Activated naive CD4-positive, alpha-beta T cell treated with anti-CD3 and anti-CD28 coated beads, Interleukin-2, amount 10 ng/mL, durations not matched to agents 5 hours and 36 hours (primary cell): ENCODE measurements around the gene TAF6. TPM values are rescaled to one million over a fixed set of nuclear protein-coding genes. Genes with fewer than 3 reads are reported as not detected.
A peak's percentile ranks its signal among the peaks of the same experiment; 100 is the strongest.

ENCODE experiments used
- microRNA-seq: library from miRNA; unstranded; fragments of <30 nt; microRNA quantifications from one replicate; pipeline ENCODE4 v1.2.0, GENCODE V29; 2022; ENCODE audit warnings: borderline microRNAs expressed, borderline replicate concordance
- total RNA-seq, 2 experiments: library from RNA; stranded (reverse); gene quantifications; one replicate each; pipeline ENCODE4 v1.2.3, GENCODE V29; 2021

The TAF6 gene
- total RNA-seq, result 10 to 100 TPM; 49.0 to 53.3 TPM

GRCh38 chr7:100119072-100119969, at the start of gene TAF6, which contains the start of gene CNPY4:
TSS of gene TAF6 (minus strand) at chr7:100119358. CDS start at chr7:100114209, 5,149 bp downstream.
TSS of gene CNPY4 (plus strand) at chr7:100119634. CDS start at chr7:100119745, 111 bp downstream.

GRCh38 chr7:100158229-100159098, 39.3 kb upstream of the TAF6 start, which contains the start of gene TRAPPC14:
TSS of gene TRAPPC14 (minus strand) at chr7:100158723. CDS start at chr7:100158499, 224 bp downstream.

DNA sequence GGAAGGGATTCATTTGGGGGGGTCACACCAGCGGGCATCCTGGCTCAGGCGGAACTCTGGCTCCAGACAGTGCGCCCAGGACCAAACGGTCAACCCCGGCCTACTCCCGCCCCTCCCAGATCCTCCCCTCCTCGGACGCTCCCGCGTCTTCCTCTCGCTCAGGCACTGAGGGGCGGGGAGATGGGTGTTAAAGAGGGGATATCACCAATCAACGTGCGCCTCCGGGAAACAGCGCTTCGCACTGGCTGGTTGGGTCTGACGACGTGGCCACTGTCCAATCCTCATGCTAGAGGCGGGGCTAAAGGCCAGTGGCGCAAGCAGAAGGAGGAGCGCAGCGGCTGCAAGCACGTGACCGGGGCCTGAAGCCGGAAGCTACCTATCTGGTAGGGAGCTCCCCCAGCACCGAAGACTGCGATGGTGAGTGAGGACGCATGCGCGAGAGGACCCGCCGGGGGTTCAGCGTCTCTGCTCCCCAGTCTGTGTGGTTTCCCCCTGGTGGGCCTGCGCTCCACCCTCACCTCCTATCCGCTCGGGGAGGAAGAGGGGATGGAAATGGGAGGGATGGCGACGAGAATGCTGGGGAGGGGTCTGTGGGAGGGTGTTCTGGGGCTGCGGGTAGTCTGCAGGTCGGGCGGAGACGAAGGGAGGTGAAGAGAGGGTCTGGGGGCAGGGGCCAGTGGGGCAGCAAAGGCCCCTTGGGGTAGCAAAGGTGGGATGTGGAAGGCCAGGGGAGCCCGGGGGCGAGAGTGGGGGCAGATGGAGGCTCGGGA, 29.6 kb upstream of the TAF6 start, which contains the start of gene LAMTOR4:
LAMTOR4 (plus strand) TSS at position 360 of the 770 bp plus-strand sequence; CDS start at position 415, 55 bp downstream.

GRCh38 chr7:100126931-100127865, 8.0 kb upstream of the TAF6 start, which contains the start of gene MBLAC1:
TSS of gene MBLAC1 (plus strand) at chr7:100126967. CDS start at chr7:100127396, 429 bp downstream.

GRCh38 chr7:100101016-100101862, 17.9 kb downstream of the TAF6 start, which contains the start of the genes AP4M1 and MCM7:
TSS of gene AP4M1 (plus strand) at chr7:100101643. CDS start at chr7:100101715, 72 bp downstream.
TSS of gene MCM7 (minus strand) at chr7:100101397. CDS start at chr7:100101294, 103 bp downstream.

GRCh38 chr7:100088621-100089457, 30.3 kb downstream of the TAF6 start, which contains the start of gene COPS6:
TSS of gene COPS6 (plus strand) at chr7:100088969. CDS start at chr7:100088991, 22 bp downstream.

GRCh38 chr7:100081535-100082102, 37.5 kb downstream of the TAF6 start, which contains the start of gene ZNF3:
TSS of gene ZNF3 (minus strand) at chr7:100081723. CDS start at chr7:100077357, 4,366 bp downstream.

Small RNA genes lying within 50 kb of the gene (microRNA-seq; reads per million reads assigned to microRNA genes)
- gene MIR106B (1,154 reads per million, percentile 89 among the genes with 10 or more reads in this experiment), gene MIR25 (176 reads per million, percentile 77 among the genes with 10 or more reads in this experiment), gene MIR4658 (not detected), gene MIR93 (8,342 reads per million, percentile 97 among the genes with 10 or more reads in this experiment)

Other genes starting within 250 kb of the TAF6 start
- gene OR2AE1, start 242.3 kb downstream of the TAF6 start, total RNA-seq, result under 1 TPM in 1 of 2 experiments, not detected in 1; 0.25 TPM
- gene TRIM4, start 199.8 kb downstream of the TAF6 start, total RNA-seq, result 10 to 100 TPM; 33.9 to 35.2 TPM
- not detected for gene GJC3, start 189.7 kb downstream of the TAF6 start, total RNA-seq
- not detected for gene AZGP1, start 143.3 kb downstream of the TAF6 start, total RNA-seq
- 10 to 100 TPM; 61.8 to 68.2 TPM for gene ZKSCAN1, start 103.8 kb downstream of the TAF6 start, total RNA-seq
- 1 to 10 TPM; 6.7 to 7.3 TPM for gene ZSCAN21, start 69.6 kb downstream of the TAF6 start, total RNA-seq
- 10 to 100 TPM; 21.2 to 23.0 TPM for gene ZNF3, start 37.6 kb downstream of the TAF6 start, total RNA-seq
- gene COPS6, start 30.4 kb downstream of the TAF6 start, total RNA-seq, result 10 to 100 TPM; 67.0 to 69.1 TPM
- gene MCM7, start 18.0 kb downstream of the TAF6 start, total RNA-seq, result 100 to 1,000 TPM; 219 to 229 TPM
- gene AP4M1, start 17.7 kb downstream of the TAF6 start, total RNA-seq, result 10 to 100 TPM; 12.0 to 13.8 TPM
- gene CNPY4, start 276 bp upstream of the TAF6 start, total RNA-seq, result 10 to 100 TPM; 35.7 to 40.9 TPM
- 1 to 10 TPM; 3.0 to 4.3 TPM for gene MBLAC1, start 7.6 kb upstream of the TAF6 start, total RNA-seq
- gene LAMTOR4, start 29.6 kb upstream of the TAF6 start, total RNA-seq, result 100 to 1,000 TPM; 170 to 180 TPM
- gene TRAPPC14, start 39.4 kb upstream of the TAF6 start, total RNA-seq, result 10 to 100 TPM; 52.0 to 52.2 TPM
- 10 to 100 TPM; 14.8 to 14.9 TPM for gene GAL3ST4, start 49.3 kb upstream of the TAF6 start, total RNA-seq
- 10 to 100 TPM; 15.6 to 15.7 TPM for gene GPC2, start 58.0 kb upstream of the TAF6 start, total RNA-seq
- 10 to 100 TPM; 15.7 to 16.1 TPM for gene STAG3, start 58.6 kb upstream of the TAF6 start, total RNA-seq
- gene PVRIG, start 100.6 kb upstream of the TAF6 start, total RNA-seq, result 10 to 100 TPM; 70.9 to 72.5 TPM
- gene SPDYE3, start 188.3 kb upstream of the TAF6 start, total RNA-seq, result not detected
- gene PILRB, start 238.8 kb upstream of the TAF6 start, total RNA-seq, result 10 to 100 TPM; 48.7 to 49.8 TPM